Mammary epithelial cell (primary cell): ENCODE data around the gene GALNT15.

Experiments
- CTCF ChIP-seq, 2 donors: IDR thresholded peaks in 1 of 2; conservative IDR thresholded peaks in 1 of 2; 2 replicates each; pipeline ENCODE4 v1.5.1; 2011 to 2012; ENCODE audit warnings: inconsistent platforms in 2 of 2, low read length in 2 of 2, mild to moderate bottlenecking in 2 of 2, control low read depth in 1 of 2, low read depth in 1 of 2; ENCODE audit not compliant: insufficient read depth in 1 of 2; ENCODE audit errors: extremely low read depth in 1 of 2
- EZH2 ChIP-seq: IDR thresholded peaks from 2 replicates; pipeline ENCODE4 v1.6.1; 2012; ENCODE audit warnings: low read length, inconsistent platforms, borderline replicate concordance

- TF ChIP-seq CTCF (conservative IDR thresholded peaks at IDR 0.05 in 1 of 2, IDR thresholded peaks at IDR 0.05 in 1 of 2; ENCODE audit: extremely low read depth in 1 of 2, insufficient read depth in 1 of 2, low read depth in 1 of 2, low read length in 2 of 2): no peak
- no peak for TF ChIP-seq EZH2
Measured at GRCh38 chr3:16140116-16140893, 34.2 kb upstream of the GALNT15 start.
